PC-9 (cell line): ENCODE results near the gene NPS.

Experiments
- CTCF ChIP-seq: fragments of 200-600 bp; sonication (generic); conservative IDR thresholded peaks from 2 replicates; pipeline ENCODE4 v1.6.1; 2017; ENCODE audit warnings: mixed run types, antibody characterized with exemption, mild to moderate bottlenecking, moderate library complexity
- EZH2 ChIP-seq: fragments of 200-600 bp; sonication (generic); IDR thresholded peaks from 2 replicates; pipeline ENCODE4 v1.8.0; 2017; ENCODE audit warnings: antibody characterized with exemption, low read depth

- TF ChIP-seq CTCF (no peak), EZH2 (no peak)
Measured at GRCh38 chr10:127532659-127533058, 16.4 kb upstream of the NPS start.
